ENCODE data around the gene MME.
"Not testable (repeated sequence)": the region's sequence is repeated elsewhere in the genome, so short reads cannot be mapped to it uniquely, and the experiment has no call there.

MME gene

GRCh38 chr3:155084567-155084966 lies 4.4 kb downstream of the MME start:
- DNase-seq (ENCODE audit: low read depth) = no peak

- DNase-seq (ENCODE audit: low read depth) = no peak
These were observed 5.9 kb downstream of the MME start for GRCh38 chr3:155086051-155086450.

GRCh38 chr3:155088706-155089345 lies 8.7 kb downstream of the MME start:
- DNase-seq (ENCODE audit: low read depth) = no peak

- no peak for DNase-seq (ENCODE audit: low read depth)
These were observed 9.4 kb downstream of the MME start for GRCh38 chr3:155089495-155089894.

- DNase-seq (ENCODE audit: low read depth) = no peak
These were observed 13.1 kb downstream of the MME start for GRCh38 chr3:155093261-155093660.

DNA sequence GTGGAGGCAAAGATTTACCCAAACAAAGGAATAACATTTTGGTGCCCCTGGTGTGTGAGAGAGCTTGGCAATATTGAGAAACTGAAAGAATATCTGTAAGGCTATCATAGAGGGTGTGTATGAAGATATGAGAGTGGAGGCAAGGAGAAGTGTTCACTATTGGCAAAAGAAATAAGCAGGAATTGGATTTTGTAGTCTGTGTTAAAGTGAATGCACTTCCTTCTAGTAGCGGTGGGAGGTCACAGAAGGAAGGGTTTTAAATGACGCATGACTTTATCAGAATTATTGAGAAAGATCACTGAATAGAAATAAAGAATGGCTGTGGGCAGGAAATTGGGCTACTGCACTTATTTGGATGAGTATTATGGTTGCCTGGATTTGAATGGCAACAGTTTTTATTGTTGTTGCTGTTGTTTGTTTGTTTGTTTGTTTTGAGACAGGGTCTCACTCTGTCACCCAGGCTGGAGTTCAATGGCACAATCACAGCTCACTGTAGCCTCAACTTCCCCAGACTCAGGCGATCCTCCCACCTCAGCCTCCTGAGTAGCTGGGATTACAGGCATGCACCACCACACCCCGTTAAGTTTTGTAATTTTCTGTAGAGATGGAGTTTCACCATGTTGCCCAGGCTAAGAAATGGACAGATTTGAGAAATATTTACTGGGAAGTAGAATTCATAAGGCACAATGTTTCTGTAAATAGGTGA lies 16.3 kb downstream of the MME start:
- DNase-seq (ENCODE audit: low read depth) = no peak

- no peak for DNase-seq (ENCODE audit: low read depth)
These were observed 16.9 kb downstream of the MME start for GRCh38 chr3:155097009-155097349.

- no peak for DNase-seq (ENCODE audit: low read depth)
These were observed 21.3 kb downstream of the MME start for GRCh38 chr3:155101398-155101797.

- DNase-seq (ENCODE audit: low read depth) = no peak
These were observed 22.2 kb downstream of the MME start for GRCh38 chr3:155102329-155102728.

DNA sequence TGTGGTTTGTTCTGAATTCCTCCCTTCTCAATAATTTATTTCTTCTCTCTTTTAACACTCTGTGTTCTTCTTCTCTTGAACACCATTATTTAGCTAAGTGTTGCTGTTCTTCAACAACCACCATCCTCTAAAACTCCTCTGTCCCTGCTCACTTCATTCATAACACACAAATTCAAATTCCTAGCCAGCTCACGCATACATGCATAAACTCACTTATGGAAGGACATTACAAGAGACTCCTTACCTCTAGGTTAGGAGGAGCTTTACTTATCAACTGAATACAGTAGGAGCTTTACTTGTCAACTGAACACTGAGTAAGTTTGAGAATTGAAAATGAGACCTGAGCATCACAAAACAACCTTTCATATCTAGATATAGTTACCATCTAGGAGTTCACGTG lies 23.6 kb downstream of the MME start:
- no peak for DNase-seq (ENCODE audit: low read depth)

DNA sequence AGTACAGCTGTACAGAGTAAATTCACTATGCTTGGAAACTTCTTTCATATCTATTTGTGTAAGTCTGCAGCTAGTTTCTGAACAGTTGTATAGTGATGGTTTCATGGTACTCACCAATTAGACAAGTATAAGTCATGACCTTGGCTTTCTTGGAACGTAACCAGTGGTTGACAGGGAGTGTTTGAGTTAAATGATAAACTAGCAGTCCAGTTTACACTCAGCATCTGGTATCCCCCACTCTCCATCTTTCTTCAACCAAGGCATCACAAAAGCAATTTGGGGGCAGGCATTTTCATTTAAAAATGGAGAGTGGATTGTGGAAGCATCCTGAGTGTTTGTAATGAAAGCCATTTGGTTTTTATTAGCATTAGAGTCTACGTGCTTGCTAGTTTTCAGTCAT lies 26.0 kb downstream of the MME start:
- no peak for DNase-seq (ENCODE audit: low read depth)

DNA sequence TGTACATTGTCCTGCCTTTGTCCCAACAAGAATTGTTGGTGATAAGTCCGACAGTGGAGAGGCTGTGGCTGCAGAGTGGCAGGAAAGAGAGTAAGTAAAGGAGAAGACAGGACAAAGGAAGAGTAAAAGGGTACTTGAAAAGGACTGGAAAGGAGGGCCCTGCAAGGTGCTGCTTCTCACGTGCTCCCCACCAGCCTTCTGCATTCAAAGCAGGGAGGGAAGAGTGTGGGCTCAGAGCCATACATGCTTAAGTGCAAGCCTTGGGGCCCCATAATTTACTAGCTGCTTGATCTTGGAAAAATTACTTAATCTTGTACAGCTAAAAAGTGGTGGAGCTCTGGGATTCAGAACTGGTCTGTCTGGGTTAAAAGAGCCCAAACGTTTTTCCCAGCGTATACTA lies 29.9 kb downstream of the MME start:
- DNase-seq (ENCODE audit: low read depth) = no peak

DNA sequence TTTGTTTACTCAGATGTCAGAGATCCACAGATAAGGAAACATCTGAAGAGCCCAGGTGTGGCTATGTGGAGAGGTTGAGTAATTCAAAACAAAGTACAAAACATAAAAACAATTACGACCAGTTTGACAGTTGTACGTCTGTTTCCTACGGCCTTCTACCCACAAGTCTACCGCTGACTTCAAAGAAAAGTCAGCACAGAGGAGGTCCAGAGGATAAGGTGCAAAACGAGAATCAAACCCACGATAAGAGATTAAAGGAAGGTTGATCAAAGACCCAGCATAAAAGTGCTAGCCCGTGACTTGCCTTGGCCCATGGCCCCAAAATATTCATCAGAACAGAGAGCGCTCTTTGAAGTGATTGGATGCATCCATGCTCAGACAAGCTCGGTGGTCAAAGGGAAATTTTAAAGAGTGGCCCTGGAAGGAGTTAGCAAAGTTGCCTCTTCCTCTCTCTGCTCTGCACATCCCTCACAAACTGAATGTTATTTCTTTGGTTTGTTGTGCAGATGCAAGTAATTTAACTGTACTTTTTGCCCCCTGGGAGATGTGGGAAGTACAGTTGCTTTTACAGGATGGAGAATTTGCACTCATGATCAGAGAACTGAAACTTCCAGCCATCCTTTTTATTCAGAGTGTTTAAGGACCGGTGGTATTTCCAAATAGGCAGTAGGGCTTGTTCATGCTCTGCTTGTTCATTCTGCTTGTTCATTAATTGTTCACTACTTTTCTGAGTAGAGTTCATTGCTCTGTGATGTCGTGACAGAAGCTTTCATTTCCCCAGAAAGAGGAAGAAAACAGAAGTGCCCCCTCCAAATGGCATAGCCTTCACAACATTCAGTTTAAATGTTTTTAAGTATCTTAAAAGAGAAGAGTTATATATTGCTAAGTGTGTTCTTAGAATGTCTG lies 31.1 kb downstream of the MME start:
- no peak for DNase-seq (ENCODE audit: low read depth)

DNA sequence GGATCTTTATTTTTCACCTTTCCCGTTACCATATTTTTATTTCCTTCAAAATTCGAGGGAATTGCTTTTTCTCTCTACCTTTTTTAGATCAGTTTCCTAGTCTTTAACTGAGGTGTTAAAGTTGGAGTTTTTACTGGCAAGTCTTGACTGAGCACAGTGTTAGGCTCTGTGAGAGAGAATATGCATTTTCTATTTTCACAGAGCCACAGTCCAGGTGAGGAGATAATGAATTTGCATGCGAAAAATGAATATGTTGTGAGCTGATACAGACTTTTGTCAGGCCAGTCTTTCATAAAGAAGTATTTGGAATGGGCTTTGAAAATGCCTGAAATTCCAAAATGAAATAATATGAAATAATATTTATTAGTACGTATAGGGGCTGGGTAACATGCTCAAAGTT lies 31.9 kb downstream of the MME start:
- no peak for DNase-seq (ENCODE audit: low read depth)

GRCh38 chr3:155112661-155113389 lies 32.7 kb downstream of the MME start:
- DNase-seq (ENCODE audit: low read depth) = no peak

GRCh38 chr3:155124745-155125144 lies 44.6 kb downstream of the MME start:
- DNase-seq (ENCODE audit: low read depth) = not testable (repeated sequence)

DNA sequence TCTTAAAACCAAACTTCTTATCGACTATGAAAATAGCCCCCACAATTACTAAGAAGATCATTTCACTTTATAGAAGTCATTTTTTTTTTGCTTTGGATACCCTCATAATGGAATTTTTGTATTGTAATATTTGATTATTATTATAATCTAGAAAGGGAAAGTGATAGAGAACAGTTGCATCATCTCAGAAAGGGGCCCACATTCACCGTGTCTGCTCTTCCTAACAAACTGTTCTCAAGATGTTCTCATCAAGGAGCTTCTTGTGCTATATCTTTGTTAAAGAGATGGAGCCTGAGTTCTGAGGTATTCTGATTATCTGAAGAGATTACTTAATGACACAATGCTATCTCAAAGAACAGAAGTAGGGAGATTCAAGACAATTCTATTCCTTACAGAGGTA lies 49.3 kb downstream of the MME start:
- DNase-seq (ENCODE audit: low read depth) = no peak

- no peak for DNase-seq (ENCODE audit: low read depth)
These were observed 49.9 kb downstream of the MME start for GRCh38 chr3:155130001-155130400.

- DNase-seq (ENCODE audit: low read depth) = no peak
These were observed 51.0 kb downstream of the MME start for GRCh38 chr3:155131104-155131503.

GRCh38 chr3:155134311-155134710 lies 54.2 kb downstream of the MME start:
- not testable (repeated sequence) for DNase-seq (ENCODE audit: low read depth)

- DNase-seq (ENCODE audit: low read depth) = no peak
These were observed 54.9 kb downstream of the MME start for GRCh38 chr3:155135003-155135402.

GRCh38 chr3:155138677-155139076 lies 58.6 kb downstream of the MME start:
- DNase-seq (ENCODE audit: low read depth) = no peak

Data from activated gamma-delta T cell treated with anti-CD3 and anti-CD28 coated beads, Interleukin-2, amount 50 U/mL, for 16 hours (primary cell).